ENCODE data around the gene NACA. TPM values are rescaled to one million over a fixed set of nuclear protein-coding genes. Genes with fewer than 3 reads are reported as not detected.

The NACA gene
- total RNA-seq, 1 experiment from 2014 or later, result 1,797 TPM

- DNase-seq (ENCODE audit: low spot score), result peak; percentile 95
Measured at GRCh38 chr12:56688129-56688845, 36.8 kb downstream of the NACA start, which contains the start of gene PTGES3. TSS of gene PTGES3 (minus strand) at chr12:56688284. CDS start at chr12:56687999, 285 bp downstream.

GRCh38 chr12:56687223-56688128, 37.6 kb downstream of the NACA start:
- peak; percentile 35 for DNase-seq (ENCODE audit: low spot score)

- DNase-seq (ENCODE audit: low spot score), result no peak
Measured at GRCh38 chr12:56684745-56685359, 40.2 kb downstream of the NACA start.

GRCh38 chr12:56682323-56682722, 42.8 kb downstream of the NACA start:
- DNase-seq (ENCODE audit: low spot score), result no peak

GRCh38 chr12:56679883-56680575, 45.1 kb downstream of the NACA start:
- no peak for DNase-seq (ENCODE audit: low spot score)

GRCh38 chr12:56678852-56679251, 46.2 kb downstream of the NACA start:
- no peak for DNase-seq (ENCODE audit: low spot score)

- DNase-seq (ENCODE audit: low spot score), result no peak
Measured at GRCh38 chr12:56677680-56678079, 47.4 kb downstream of the NACA start.

- no peak for DNase-seq (ENCODE audit: low spot score)
Measured at GRCh38 chr12:56676851-56677580, 48.1 kb downstream of the NACA start.

- DNase-seq (ENCODE audit: low spot score), result no peak
Measured at GRCh38 chr12:56671608-56672007, 53.5 kb downstream of the NACA start.

GRCh38 chr12:56670836-56671235, 54.3 kb downstream of the NACA start:
- no peak for DNase-seq (ENCODE audit: low spot score)

GRCh38 chr12:56668197-56668457, 57.0 kb downstream of the NACA start:
- no peak for DNase-seq (ENCODE audit: low spot score)

Other genes starting within 250 kb of the NACA start
- gene GLS2, start 237.1 kb downstream of the NACA start, total RNA-seq (2014; rRNA removed; shearing (Covaris generic)), result 2.4 TPM in 1 of 2 replicates, not detected in the other
- gene RBMS2, start 203.5 kb downstream of the NACA start, total RNA-seq (2014; rRNA removed; shearing (Covaris generic)), result 7.4 and 11.1 TPM in 2 replicates
- gene BAZ2A, start 95.0 kb downstream of the NACA start, total RNA-seq (2014; rRNA removed; shearing (Covaris generic)), result 16.6 and 20.9 TPM in 2 replicates
- gene ATP5F1B, start 79.3 kb downstream of the NACA start, total RNA-seq (2014; rRNA removed; shearing (Covaris generic)), result 710 and 775 TPM in 2 replicates
- 188 and 222 TPM in 2 replicates for gene PTGES3, start 37.0 kb downstream of the NACA start, total RNA-seq (2014; rRNA removed; shearing (Covaris generic))
- 32.6 and 45.6 TPM in 2 replicates for gene PRIM1, start 27.0 kb upstream of the NACA start, total RNA-seq (2014; rRNA removed; shearing (Covaris generic))
- 3.7 and 13.8 TPM in 2 replicates for gene HSD17B6, start 38.0 kb upstream of the NACA start, total RNA-seq (2014; rRNA removed; shearing (Covaris generic))
- gene SDR9C7, start 209.1 kb upstream of the NACA start, total RNA-seq (2014; rRNA removed; shearing (Covaris generic)), result 0.12 TPM in 1 of 2 replicates, not detected in the other
- not detected in 2 replicates for gene RDH16, start 232.3 kb upstream of the NACA start, total RNA-seq (2014; rRNA removed; shearing (Covaris generic))

Measured in A172 (cell line).